Adrenal gland (tissue), 5 donors: ENCODE measurements around the gene UNC13B.

ENCODE experiments used
- CTCF ChIP-seq, 6 experiments: fragments of 450-650 bp in 4 of 6; fragments of 200-600 bp in 2 of 6; sonication (generic) in 1 of 6; IDR thresholded peaks; 1 replicate in 5 of 6; 2 replicates in 1 of 6; pipeline versions ENCODE4 v1.5.1 to v1.8.0; 2016 to 2021; ENCODE audit warnings: antibody characterized with exemption in 6 of 6, mild to moderate bottlenecking in 2 of 6, moderate library complexity in 1 of 6
- POLR2A ChIP-seq, 2 donors: fragments of 450-650 bp; IDR thresholded peaks; one replicate each; pipeline ENCODE4 v1.6.1; 2017; ENCODE audit warnings: antibody characterized with exemption in 2 of 2, mild to moderate bottlenecking in 2 of 2, moderate library complexity in 1 of 2
- donor health status: DM: no; HTN: no; CAD: no.

- TF ChIP-seq POLR2A (IDR thresholded peaks at IDR 0.05) (no peak), CTCF (IDR thresholded peaks at IDR 0.05) (no peak)
Measured at GRCh38 chr9:35338561-35339274, 176.9 kb downstream of the UNC13B start.
